ENCODE data around the gene CFAP100.

- TF ChIP-seq POLR2A (IDR thresholded peaks at IDR 0.05) (no peak), POLR2AphosphoS5 (IDR thresholded peaks at IDR 0.05) (no peak)
These were observed 4.0 kb upstream of the CFAP100 start for GRCh38 chr3:126390751-126391150.
